ENCODE data around the gene NRXN3. TPM values are rescaled to one million over a fixed set of nuclear protein-coding genes. Genes with fewer than 3 reads are reported as not detected.

The NRXN3 gene
- total and polyA plus RNA-seq, 2 of the 4 experiments (the other 2 are of a cell fraction) = 4.8 to 25.1 TPM

DNA sequence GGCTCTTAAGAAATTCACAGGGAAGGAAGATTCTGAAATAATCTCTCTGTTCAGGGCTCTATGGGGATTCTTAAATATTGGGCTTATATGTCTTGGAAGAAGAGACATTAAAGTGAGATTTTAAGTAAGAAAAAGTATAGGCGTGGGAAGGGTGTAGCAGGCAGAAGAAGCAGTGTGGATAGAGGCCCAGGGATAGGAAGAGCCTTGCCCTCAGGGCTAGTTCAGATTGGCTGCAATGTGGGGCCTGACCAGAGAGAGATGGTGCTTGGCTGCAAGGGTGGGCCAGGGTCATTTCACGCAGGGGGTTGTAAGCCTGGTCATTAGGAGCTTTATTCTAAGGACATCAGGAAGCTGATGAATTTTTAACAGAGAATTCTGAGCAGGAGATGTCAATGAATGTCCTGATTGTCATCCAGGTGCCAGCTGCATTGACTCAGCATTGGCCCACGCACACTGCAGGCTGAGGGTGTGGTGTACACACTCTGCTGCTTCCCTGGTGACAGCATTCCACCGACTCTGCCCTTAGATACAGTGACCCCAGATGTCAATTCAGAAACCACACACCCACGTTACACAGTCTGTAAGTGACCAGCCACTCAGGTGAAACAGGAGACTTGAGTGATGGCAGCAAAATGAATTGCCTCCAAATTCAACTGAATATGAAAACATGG is 582.5 kb downstream of the NRXN3 start:
- Histone ChIP-seq H2BK15ac (ENCODE audit: low read depth, low read length) (no peak overlapping the region), H3K27ac (ENCODE audit: insufficient read depth, low read length) (no peak overlapping the region), H4K5ac (ENCODE audit: low read depth, low read length) (no peak overlapping the region), H3K9ac (ENCODE audit: low read depth, low read length) (no peak overlapping the region), H3K9me1 (ENCODE audit: insufficient read depth, low read length) (no peaks in the 10 kb centered on the region), H3K23ac (ENCODE audit: low read depth, low read length) (no peak overlapping the region), H3K79me1 (ENCODE audit: low read depth in 1 of 2, low read length in 2 of 2) (no peaks in the 10 kb centered on the region), H4K91ac (ENCODE audit: insufficient read depth, low read depth, low read length) (no peak overlapping the region), H3K4me2 (ENCODE audit: low read depth, low read length) (no peak overlapping the region), H3K4me3 (ENCODE audit: insufficient read depth, low read depth, low read length) (no peak overlapping the region), H3K18ac (ENCODE audit: low read depth, low read length) (no peak overlapping the region), H2AK9ac (replicated peaks; ENCODE audit: low read depth, low read length, poor library complexity) (no peak overlapping the region), H3K4ac (ENCODE audit: low read depth, low read length) (no peak overlapping the region), H2BK20ac (ENCODE audit: low read depth, low read length) (no peak overlapping the region), H2AK5ac (ENCODE audit: low read depth, low read length) (no peak overlapping the region), H4K8ac (ENCODE audit: low read depth in 2 of 2, low read length in 2 of 2) (no peak overlapping the region), H3K4me1 (ENCODE audit: control insufficient read depth, insufficient read depth, low read length) (no peaks in the 10 kb centered on the region), H2BK5ac (ENCODE audit: low read depth, low read length, poor library complexity, severe bottlenecking) (no peak overlapping the region), H2BK120ac (ENCODE audit: low read depth, low read length) (no peak overlapping the region), H3K27me3 (ENCODE audit: control insufficient read depth, insufficient read depth, low read length) (no peaks in the 10 kb centered on the region), H3K9me3 (ENCODE audit: control insufficient read depth, insufficient read depth, low read length) (peaks cover 6% of the 10 kb centered on the region; the same call in 1 of the 2 replicates), H3K36me3 (ENCODE audit: control insufficient read depth, insufficient read depth, low read length) (no peaks in the 10 kb centered on the region), H3K56ac (ENCODE audit: extremely low read depth, insufficient read depth, low read length) (no peak overlapping the region), H2AFZ (replicated peaks; ENCODE audit: low read length, poor library complexity) (no peak overlapping the region), H3K14ac (replicated peaks; ENCODE audit: low read depth, low read length) (no peak overlapping the region), H4K20me1 (ENCODE audit: insufficient read depth, low read length) (no peaks in the 10 kb centered on the region)
- POLR2A ChIA-PET (ENCODE audit: unreplicated experiment) = no interaction called here
- intact Hi-C loops (cut with micrococcal nuclease) (no loop called here), dilution Hi-C loops (cut with HindIII; ENCODE audit: low sequenced_read_pairs, unreplicated experiment) (no loop called here), in situ Hi-C loops (cut with MboI; ENCODE audit: low sequenced_read_pairs) (no loop called here)
- no peak for ATAC-seq (ENCODE audit: low read depth)
- CTCF ChIA-PET = no interaction called here
- TF ChIP-seq RFX5 (IDR thresholded peaks at IDR 0.05; ENCODE audit: low read depth, low read length) = no peak
- no peak for DNase-seq
- no TSS peak for BruUV-seq (replicated peaks)
- 27% methylated on average over 3 of the region's 5 CpGs; no CpG with 5 or more reads in 1 of the 2 experiments for WGBS, 2 experiments (ENCODE audit: extremely low coverage in 2 of 2, insufficient read length in 1 of 2)

All from IMR-90 (cell line).